ENCODE measurements around the gene PKD2L2. TPM values are rescaled to one million over a fixed set of nuclear protein-coding genes. Genes with fewer than 3 reads are reported as not detected.
"Not testable (repeated sequence)": the region's sequence is repeated elsewhere in the genome, so short reads cannot be mapped to it uniquely, and the experiment has no call there.

PKD2L2 gene
- 0.68 TPM for polyA plus RNA-seq (2012; ENCODE audit: missing spikeins)

GRCh38 chr5:137888863-137889759 is at the start of gene PKD2L2:
Gene PKD2L2, plus strand, starts transcription at chr5:137889457. Its CDS starts 35 bp downstream, at chr5:137889492.
- TF ChIP-seq POLR2AphosphoS5 (IDR thresholded peaks at IDR 0.05; ENCODE audit: low read depth, low read length): peak; percentile 95
- peak; percentile 66 for TF ChIP-seq TAF1 (IDR thresholded peaks at IDR 0.05; ENCODE audit: borderline replicate concordance, low read depth, low read length)
- TF ChIP-seq POLR2A (IDR thresholded peaks at IDR 0.05; ENCODE audit: low read depth, low read length): peak; percentile 95
- peak; percentile 52 for DNase-seq (ENCODE audit: insufficient read length)
- FAIRE-seq: peak; percentile 99

GRCh38 chr5:137842296-137842695 is 47.0 kb upstream of the PKD2L2 start:
- FAIRE-seq (no peak), DNase-seq (ENCODE audit: insufficient read length) (no peak)
- TF ChIP-seq POLR2A (IDR thresholded peaks at IDR 0.05; ENCODE audit: low read depth, low read length) (no peak), TAF1 (IDR thresholded peaks at IDR 0.05; ENCODE audit: borderline replicate concordance, low read depth, low read length) (no peak), POLR2AphosphoS5 (IDR thresholded peaks at IDR 0.05; ENCODE audit: low read depth, low read length) (no peak)

GRCh38 chr5:137843676-137844299 is 45.5 kb upstream of the PKD2L2 start:
- no peak for DNase-seq (ENCODE audit: insufficient read length)
- TF ChIP-seq POLR2A (IDR thresholded peaks at IDR 0.05; ENCODE audit: low read depth, low read length): no peak
- no peak for TF ChIP-seq TAF1 (IDR thresholded peaks at IDR 0.05; ENCODE audit: borderline replicate concordance, low read depth, low read length)
- no peak for TF ChIP-seq POLR2AphosphoS5 (IDR thresholded peaks at IDR 0.05; ENCODE audit: low read depth, low read length)
- no peak for FAIRE-seq

GRCh38 chr5:137845472-137845871 is 43.8 kb upstream of the PKD2L2 start:
- TF ChIP-seq TAF1 (IDR thresholded peaks at IDR 0.05; ENCODE audit: borderline replicate concordance, low read depth, low read length): no peak
- no peak for TF ChIP-seq POLR2A (IDR thresholded peaks at IDR 0.05; ENCODE audit: low read depth, low read length)
- TF ChIP-seq POLR2AphosphoS5 (IDR thresholded peaks at IDR 0.05; ENCODE audit: low read depth, low read length): no peak
- DNase-seq (ENCODE audit: insufficient read length): no peak
- no peak for FAIRE-seq

GRCh38 chr5:137847687-137848086 is 41.6 kb upstream of the PKD2L2 start:
- DNase-seq (ENCODE audit: insufficient read length): no peak
- FAIRE-seq: peak; percentile 85
- no peak for TF ChIP-seq POLR2AphosphoS5 (IDR thresholded peaks at IDR 0.05; ENCODE audit: low read depth, low read length)
- TF ChIP-seq TAF1 (IDR thresholded peaks at IDR 0.05; ENCODE audit: borderline replicate concordance, low read depth, low read length): no peak
- TF ChIP-seq POLR2A (IDR thresholded peaks at IDR 0.05; ENCODE audit: low read depth, low read length): no peak

GRCh38 chr5:137853165-137853564 is 36.1 kb upstream of the PKD2L2 start:
- DNase-seq (ENCODE audit: insufficient read length); FAIRE-seq: not testable (repeated sequence)

- no peak for TF ChIP-seq POLR2A (IDR thresholded peaks at IDR 0.05; ENCODE audit: low read depth, low read length)
- TF ChIP-seq POLR2AphosphoS5 (IDR thresholded peaks at IDR 0.05; ENCODE audit: low read depth, low read length): no peak
- TF ChIP-seq TAF1 (IDR thresholded peaks at IDR 0.05; ENCODE audit: borderline replicate concordance, low read depth, low read length): no peak
- DNase-seq (ENCODE audit: insufficient read length) (no peak), FAIRE-seq (no peak)
Observed at GRCh38 chr5:137856201-137856600, 33.1 kb upstream of the PKD2L2 start.

- TF ChIP-seq POLR2A (IDR thresholded peaks at IDR 0.05; ENCODE audit: low read depth, low read length): no peak
- no peak for TF ChIP-seq TAF1 (IDR thresholded peaks at IDR 0.05; ENCODE audit: borderline replicate concordance, low read depth, low read length)
- TF ChIP-seq POLR2AphosphoS5 (IDR thresholded peaks at IDR 0.05; ENCODE audit: low read depth, low read length): no peak
- DNase-seq (ENCODE audit: insufficient read length) (no peak), FAIRE-seq (peak; percentile 90)
Observed at GRCh38 chr5:137856916-137857862, 32.1 kb upstream of the PKD2L2 start.

- no peak for DNase-seq (ENCODE audit: insufficient read length)
- FAIRE-seq: no peak
- TF ChIP-seq TAF1 (IDR thresholded peaks at IDR 0.05; ENCODE audit: borderline replicate concordance, low read depth, low read length): no peak
- no peak for TF ChIP-seq POLR2AphosphoS5 (IDR thresholded peaks at IDR 0.05; ENCODE audit: low read depth, low read length)
- TF ChIP-seq POLR2A (IDR thresholded peaks at IDR 0.05; ENCODE audit: low read depth, low read length): no peak
Observed at GRCh38 chr5:137858223-137858916, 30.9 kb upstream of the PKD2L2 start.

GRCh38 chr5:137858954-137859353 is 30.3 kb upstream of the PKD2L2 start:
- DNase-seq (ENCODE audit: insufficient read length) (no peak), FAIRE-seq (peak; percentile 73)
- no peak for TF ChIP-seq POLR2AphosphoS5 (IDR thresholded peaks at IDR 0.05; ENCODE audit: low read depth, low read length)
- TF ChIP-seq POLR2A (IDR thresholded peaks at IDR 0.05; ENCODE audit: low read depth, low read length): no peak
- TF ChIP-seq TAF1 (IDR thresholded peaks at IDR 0.05; ENCODE audit: borderline replicate concordance, low read depth, low read length): no peak
